SK-N-SH (cell line): ENCODE data around the gene LANCL2. TPM values are rescaled to one million over a fixed set of nuclear protein-coding genes. Genes with fewer than 3 reads are reported as not detected.

Experiments
- CTCF ChIA-PET: fragments of 300-600, 350-600 bp; formaldehyde crosslinking; extraction: SDS; loops from one replicate; lab custom pipeline; 2021; lab: Yijun Ruan, JAX
- POLR2A ChIA-PET: fragments of 350-600 bp; sonication (Branson Sonifier 250); formaldehyde crosslinking; extraction: SDS; loops from one replicate; lab custom pipeline; 2020; ENCODE audit warnings: antibody characterized with exemption, inconsistent platforms; lab: Yijun Ruan, JAX
- DNase-seq: peaks from one replicate; pipeline ENCODE4 v3.0.0; 2012
- H2AFZ ChIP-seq: fragments of 200-600 bp; sonication (generic); 2 replicates; pipeline ENCODE4 v1.8.1; 2016; ENCODE audit warnings: antibody characterized with exemption, mild to moderate bottlenecking, low read depth
- H3F3A ChIP-seq: fragments of 200-600 bp; sonication (generic); replicated peaks from 2 replicates; pipeline ENCODE3; 2016; ENCODE audit warnings: antibody characterized with exemption, mild to moderate bottlenecking; ENCODE audit not compliant: insufficient read depth
- H3K27ac ChIP-seq, 2 experiments: fragments of 200-500 bp in 1 of 2; fragments of 200-600 bp in 1 of 2; sonication (Bioruptor generic) in 1 of 2; sonication (generic), shearing (Covaris generic) in 1 of 2; 2 replicates each; pipeline versions ENCODE4 v1.5.1 to v1.6.1; 2014 to 2016; ENCODE audit warnings: low read depth in 2 of 2, inconsistent platforms in 1 of 2, low read length in 1 of 2, mild to moderate bottlenecking in 1 of 2, mixed read lengths in 1 of 2
- H3K27me3 ChIP-seq: fragments of 200-600 bp; sonication (generic), shearing (Covaris generic); 2 replicates; pipeline ENCODE4 v1.6.1; 2016; ENCODE audit warnings: mixed run types; ENCODE audit not compliant: insufficient read depth
- H3K36me3 ChIP-seq, 2 experiments: fragments of 200-500 bp in 1 of 2; fragments of 200-600 bp in 1 of 2; sonication (Bioruptor generic) in 1 of 2; sonication (generic) in 1 of 2; replicated peaks in 1 of 2; 2 replicates each; pipeline versions ENCODE3 to v1.5.1; 2014 to 2016; ENCODE audit warnings: low read length in 1 of 2, mild to moderate bottlenecking in 1 of 2; ENCODE audit not compliant: insufficient read depth in 2 of 2, control insufficient read depth in 1 of 2
- H3K4me1 ChIP-seq, 2 experiments: fragments of 200-500 bp in 1 of 2; fragments of 200-600 bp in 1 of 2; sonication (Bioruptor generic) in 1 of 2; sonication (generic), shearing (Covaris generic) in 1 of 2; 2 replicates each; pipeline versions ENCODE4 v1.5.1 to v1.6.1; 2014 to 2016; ENCODE audit warnings: low read depth in 1 of 2, low read length in 1 of 2, mixed run types in 1 of 2; ENCODE audit not compliant: insufficient read depth in 2 of 2, control insufficient read depth in 1 of 2
- H3K4me2 ChIP-seq: fragments of 200-600 bp; sonication (generic), shearing (Covaris generic); 2 replicates; pipeline ENCODE4 v1.6.1; 2017; ENCODE audit warnings: mixed run types
- H3K4me3 ChIP-seq, 2 experiments: fragments of 200-500 bp in 1 of 2; fragments of 200-600 bp in 1 of 2; sonication (Bioruptor generic) in 1 of 2; sonication (generic), shearing (Covaris generic) in 1 of 2; 2 replicates each; pipeline versions ENCODE4 v1.5.1 to v1.8.1; 2014 to 2016; ENCODE audit warnings: low read depth in 2 of 2, inconsistent platforms in 1 of 2, low read length in 1 of 2, mild to moderate bottlenecking in 1 of 2, mixed read lengths in 1 of 2, moderate library complexity in 1 of 2
- H3K79me2 ChIP-seq: fragments of 200-600 bp; sonication (generic); 2 replicates; pipeline ENCODE4 v1.8.1; 2017; ENCODE audit warnings: mild to moderate bottlenecking; ENCODE audit not compliant: insufficient read depth
- H3K9ac ChIP-seq: fragments of 200-600 bp; sonication (generic); 2 replicates; pipeline ENCODE4 v1.6.1; 2017; ENCODE audit warnings: mixed run types
- H3K9me2 ChIP-seq: fragments of 200-600 bp; sonication (generic); 2 replicates; pipeline ENCODE4 v1.6.1; 2017; ENCODE audit warnings: mixed run types
- H3K9me3 ChIP-seq: fragments of 200-600 bp; sonication (generic); 2 replicates; pipeline ENCODE4 v1.6.1; 2017; ENCODE audit warnings: mixed run types, mild to moderate bottlenecking, moderate library complexity
- H4K20me1 ChIP-seq: fragments of 200-600 bp; sonication (generic); 2 replicates; pipeline ENCODE4 v1.6.1; 2017; ENCODE audit warnings: mild to moderate bottlenecking, mixed run types; ENCODE audit not compliant: insufficient read depth
- CHD2 ChIP-seq: fragments of 150-350 bp; IDR thresholded peaks from 2 replicates; pipeline ENCODE4 v1.6.1; 2018; ENCODE audit warnings: low read length; ENCODE audit not compliant: partially characterized antibody
- EP300 ChIP-seq, 2 experiments: IDR thresholded peaks; 2 replicates each; pipeline versions ENCODE4 v1.4.0 to v1.6.1; 2012; ENCODE audit warnings: borderline replicate concordance in 1 of 2, low read depth in 1 of 2, low read length in 1 of 2
- EZH2phosphoT487 ChIP-seq: fragments of 200-600 bp; sonication (generic); IDR thresholded peaks from 2 replicates; pipeline ENCODE4 v1.6.1; 2017; ENCODE audit warnings: low read depth, mixed run types, mild to moderate bottlenecking, antibody characterized with exemption, moderate library complexity, borderline replicate concordance
- GABPA ChIP-seq: IDR thresholded peaks from 2 replicates; pipeline ENCODE4 v1.4.0; 2012; ENCODE audit warnings: low read depth, mild to moderate bottlenecking
- GATA2 ChIP-seq: sonication (generic); formaldehyde crosslinking; IDR thresholded peaks from 2 replicates; pipeline ENCODE4 v1.5.0; 2020; ENCODE audit warnings: mild to moderate bottlenecking, missing genetic modification reagents
- NFIC ChIP-seq: IDR thresholded peaks from 2 replicates; pipeline ENCODE4 v1.4.0; 2012; ENCODE audit warnings: borderline replicate concordance
- RAD21 ChIP-seq: IDR thresholded peaks from 2 replicates; pipeline ENCODE4 v1.6.1; 2012; ENCODE audit warnings: mild to moderate bottlenecking, low read length
- RCOR1 ChIP-seq: fragments of 150-350 bp; IDR thresholded peaks from 2 replicates; pipeline ENCODE4 v1.6.1; 2017; ENCODE audit warnings: antibody characterized with exemption, low read length
- TEAD4 ChIP-seq: IDR thresholded peaks from 2 replicates; pipeline ENCODE4 v1.4.0; 2012; ENCODE audit warnings: mild to moderate bottlenecking, borderline replicate concordance; ENCODE audit not compliant: insufficient read depth
- WGBS: methylation state at CpG from one replicate; pipeline ENCODE4 v1.1.6; 2017; ENCODE audit warnings: low lambda C conversion rate; 5-methylcytosine and 5-hydroxymethylcytosine counted together
- polyA plus RNA-seq, 3 experiments: library from polyadenylated mRNA; depleted of rRNA; stranded (reverse); fragments of >200 nt; gene quantifications; 2 replicates each; pipeline ENCODE4 v1.2.3, GENCODE V29; 2012
- TF ChIP-seq, protein P1 (sequence below): fragments of 200-600 bp; sonication (generic); IDR thresholded peaks from 2 replicates; pipeline ENCODE4 v1.6.1; 2017; ENCODE audit warnings: antibody characterized with exemption, mild to moderate bottlenecking, moderate library complexity
- TF ChIP-seq, protein P2 (sequence below): IDR thresholded peaks from 2 replicates; pipeline ENCODE4 v1.4.0; 2012; ENCODE audit warnings: low read depth, borderline replicate concordance
- TF ChIP-seq, protein P3 (sequence below): fragments of 150-350 bp; IDR thresholded peaks from 2 replicates; pipeline ENCODE4 v1.6.1; 2017; ENCODE audit warnings: antibody characterized with exemption, low read length, low read depth, borderline replicate concordance
- TF ChIP-seq, protein P4 (sequence below): IDR thresholded peaks from 2 replicates; pipeline ENCODE4 v1.4.0; 2012; ENCODE audit warnings: low read depth
- TF ChIP-seq, protein P5 (sequence below): IDR thresholded peaks from 2 replicates; pipeline ENCODE4 v1.6.1; 2012; ENCODE audit warnings: mild to moderate bottlenecking, low read depth, low read length, moderate library complexity

LANCL2 gene
- polyA plus RNA-seq, 1 of the 3 experiments (the other 2 are of a cell fraction) = 36.7 TPM

DNA sequence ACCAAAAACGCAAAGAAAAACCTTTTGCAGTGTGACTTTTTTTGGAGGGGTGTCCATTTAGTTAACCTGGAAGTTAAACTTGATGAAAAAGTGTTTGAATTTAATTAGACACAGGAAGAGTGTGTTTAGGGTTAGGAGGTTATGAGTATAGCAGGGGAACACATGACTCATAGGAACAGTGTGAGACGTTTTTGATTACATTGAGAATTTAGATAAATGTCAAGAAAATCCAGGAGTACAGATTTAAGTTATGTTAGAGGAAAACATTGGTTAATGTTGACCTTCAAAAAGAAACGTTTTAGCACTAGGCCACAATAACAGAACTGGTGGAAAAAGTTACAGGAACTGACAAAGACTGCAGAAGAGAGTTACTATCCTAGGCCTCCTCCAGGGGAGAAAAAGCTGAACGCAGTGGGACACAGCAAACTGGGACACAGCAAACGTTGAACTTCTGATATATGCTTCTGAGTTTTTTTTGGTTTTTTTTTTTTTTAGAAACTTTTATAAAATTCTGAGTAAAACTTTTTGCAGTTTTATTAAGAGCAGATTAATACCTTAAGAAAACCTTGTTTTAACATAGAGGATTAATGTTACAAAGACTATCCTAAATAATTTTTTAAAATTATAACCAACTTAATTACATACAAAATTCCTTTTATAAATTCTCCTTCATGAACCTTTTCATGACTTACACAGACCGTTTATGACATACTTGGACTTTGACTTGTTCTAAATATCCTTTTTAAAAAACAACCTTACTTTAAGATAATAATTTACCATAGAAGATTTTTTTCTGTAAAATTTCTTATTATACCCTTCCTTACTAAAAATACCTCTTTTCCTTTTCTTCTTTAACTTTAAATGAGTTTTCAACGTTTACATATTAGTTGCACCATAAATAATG lies 22.2 kb downstream of the LANCL2 start (continued):
- TF ChIP-seq, protein P1, sequence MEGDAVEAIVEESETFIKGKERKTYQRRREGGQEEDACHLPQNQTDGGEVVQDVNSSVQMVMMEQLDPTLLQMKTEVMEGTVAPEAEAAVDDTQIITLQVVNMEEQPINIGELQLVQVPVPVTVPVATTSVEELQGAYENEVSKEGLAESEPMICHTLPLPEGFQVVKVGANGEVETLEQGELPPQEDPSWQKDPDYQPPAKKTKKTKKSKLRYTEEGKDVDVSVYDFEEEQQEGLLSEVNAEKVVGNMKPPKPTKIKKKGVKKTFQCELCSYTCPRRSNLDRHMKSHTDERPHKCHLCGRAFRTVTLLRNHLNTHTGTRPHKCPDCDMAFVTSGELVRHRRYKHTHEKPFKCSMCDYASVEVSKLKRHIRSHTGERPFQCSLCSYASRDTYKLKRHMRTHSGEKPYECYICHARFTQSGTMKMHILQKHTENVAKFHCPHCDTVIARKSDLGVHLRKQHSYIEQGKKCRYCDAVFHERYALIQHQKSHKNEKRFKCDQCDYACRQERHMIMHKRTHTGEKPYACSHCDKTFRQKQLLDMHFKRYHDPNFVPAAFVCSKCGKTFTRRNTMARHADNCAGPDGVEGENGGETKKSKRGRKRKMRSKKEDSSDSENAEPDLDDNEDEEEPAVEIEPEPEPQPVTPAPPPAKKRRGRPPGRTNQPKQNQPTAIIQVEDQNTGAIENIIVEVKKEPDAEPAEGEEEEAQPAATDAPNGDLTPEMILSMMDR = no peak
- TF ChIP-seq EP300 (IDR thresholded peaks at IDR 0.05; ENCODE audit: borderline replicate concordance in 1 of 2, low read depth in 1 of 2, low read length in 1 of 2) (no peak), CHD2 (no peak), GABPA (no peak)
- TF ChIP-seq, protein P2, sequence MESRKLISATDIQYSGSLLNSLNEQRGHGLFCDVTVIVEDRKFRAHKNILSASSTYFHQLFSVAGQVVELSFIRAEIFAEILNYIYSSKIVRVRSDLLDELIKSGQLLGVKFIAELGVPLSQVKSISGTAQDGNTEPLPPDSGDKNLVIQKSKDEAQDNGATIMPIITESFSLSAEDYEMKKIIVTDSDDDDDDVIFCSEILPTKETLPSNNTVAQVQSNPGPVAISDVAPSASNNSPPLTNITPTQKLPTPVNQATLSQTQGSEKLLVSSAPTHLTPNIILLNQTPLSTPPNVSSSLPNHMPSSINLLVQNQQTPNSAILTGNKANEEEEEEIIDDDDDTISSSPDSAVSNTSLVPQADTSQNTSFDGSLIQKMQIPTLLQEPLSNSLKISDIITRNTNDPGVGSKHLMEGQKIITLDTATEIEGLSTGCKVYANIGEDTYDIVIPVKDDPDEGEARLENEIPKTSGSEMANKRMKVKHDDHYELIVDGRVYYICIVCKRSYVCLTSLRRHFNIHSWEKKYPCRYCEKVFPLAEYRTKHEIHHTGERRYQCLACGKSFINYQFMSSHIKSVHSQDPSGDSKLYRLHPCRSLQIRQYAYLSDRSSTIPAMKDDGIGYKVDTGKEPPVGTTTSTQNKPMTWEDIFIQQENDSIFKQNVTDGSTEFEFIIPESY = no peak

DNA sequence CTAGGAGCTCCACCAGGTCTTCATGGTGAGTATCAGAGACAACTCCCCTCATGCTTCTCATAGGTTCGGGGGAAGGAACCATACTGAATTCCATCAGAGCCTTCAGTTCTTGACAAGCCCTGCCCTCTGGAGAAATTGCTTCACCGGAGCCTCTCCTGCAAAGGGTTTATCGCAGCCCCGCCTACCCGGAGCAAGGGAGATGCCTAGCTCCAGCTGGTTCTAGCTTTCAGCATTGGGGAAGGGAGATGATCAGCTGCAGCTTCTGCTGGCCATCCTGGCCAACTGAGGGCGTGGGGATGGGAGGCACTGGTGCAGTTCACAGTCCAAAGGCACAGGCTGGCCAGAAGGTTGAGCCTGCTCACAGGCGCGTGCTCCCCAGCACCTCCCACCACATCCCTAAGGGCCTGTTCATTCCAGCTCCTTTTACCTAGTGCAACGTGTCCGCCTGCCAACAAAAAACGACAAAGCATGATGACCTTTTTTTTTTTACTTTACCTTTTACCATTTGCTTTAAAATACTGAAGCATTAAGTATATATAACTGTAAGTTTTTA lies 31.2 kb downstream of the LANCL2 start:
- no peak for TF ChIP-seq TEAD4
- no peak for TF ChIP-seq GABPA
- TF ChIP-seq, protein P3, sequence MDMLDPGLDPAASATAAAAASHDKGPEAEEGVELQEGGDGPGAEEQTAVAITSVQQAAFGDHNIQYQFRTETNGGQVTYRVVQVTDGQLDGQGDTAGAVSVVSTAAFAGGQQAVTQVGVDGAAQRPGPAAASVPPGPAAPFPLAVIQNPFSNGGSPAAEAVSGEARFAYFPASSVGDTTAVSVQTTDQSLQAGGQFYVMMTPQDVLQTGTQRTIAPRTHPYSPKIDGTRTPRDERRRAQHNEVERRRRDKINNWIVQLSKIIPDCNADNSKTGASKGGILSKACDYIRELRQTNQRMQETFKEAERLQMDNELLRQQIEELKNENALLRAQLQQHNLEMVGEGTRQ = no peak
- TF ChIP-seq, protein P4, sequence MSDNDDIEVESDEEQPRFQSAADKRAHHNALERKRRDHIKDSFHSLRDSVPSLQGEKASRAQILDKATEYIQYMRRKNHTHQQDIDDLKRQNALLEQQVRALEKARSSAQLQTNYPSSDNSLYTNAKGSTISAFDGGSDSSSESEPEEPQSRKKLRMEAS = no peak
- TF ChIP-seq, protein P5, sequence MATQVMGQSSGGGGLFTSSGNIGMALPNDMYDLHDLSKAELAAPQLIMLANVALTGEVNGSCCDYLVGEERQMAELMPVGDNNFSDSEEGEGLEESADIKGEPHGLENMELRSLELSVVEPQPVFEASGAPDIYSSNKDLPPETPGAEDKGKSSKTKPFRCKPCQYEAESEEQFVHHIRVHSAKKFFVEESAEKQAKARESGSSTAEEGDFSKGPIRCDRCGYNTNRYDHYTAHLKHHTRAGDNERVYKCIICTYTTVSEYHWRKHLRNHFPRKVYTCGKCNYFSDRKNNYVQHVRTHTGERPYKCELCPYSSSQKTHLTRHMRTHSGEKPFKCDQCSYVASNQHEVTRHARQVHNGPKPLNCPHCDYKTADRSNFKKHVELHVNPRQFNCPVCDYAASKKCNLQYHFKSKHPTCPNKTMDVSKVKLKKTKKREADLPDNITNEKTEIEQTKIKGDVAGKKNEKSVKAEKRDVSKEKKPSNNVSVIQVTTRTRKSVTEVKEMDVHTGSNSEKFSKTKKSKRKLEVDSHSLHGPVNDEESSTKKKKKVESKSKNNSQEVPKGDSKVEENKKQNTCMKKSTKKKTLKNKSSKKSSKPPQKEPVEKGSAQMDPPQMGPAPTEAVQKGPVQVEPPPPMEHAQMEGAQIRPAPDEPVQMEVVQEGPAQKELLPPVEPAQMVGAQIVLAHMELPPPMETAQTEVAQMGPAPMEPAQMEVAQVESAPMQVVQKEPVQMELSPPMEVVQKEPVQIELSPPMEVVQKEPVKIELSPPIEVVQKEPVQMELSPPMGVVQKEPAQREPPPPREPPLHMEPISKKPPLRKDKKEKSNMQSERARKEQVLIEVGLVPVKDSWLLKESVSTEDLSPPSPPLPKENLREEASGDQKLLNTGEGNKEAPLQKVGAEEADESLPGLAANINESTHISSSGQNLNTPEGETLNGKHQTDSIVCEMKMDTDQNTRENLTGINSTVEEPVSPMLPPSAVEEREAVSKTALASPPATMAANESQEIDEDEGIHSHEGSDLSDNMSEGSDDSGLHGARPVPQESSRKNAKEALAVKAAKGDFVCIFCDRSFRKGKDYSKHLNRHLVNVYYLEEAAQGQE = no peak
- no peak for TF ChIP-seq EZH2phosphoT487
- no peak for TF ChIP-seq NFIC
- TF ChIP-seq, protein P1 = no peak
- no peak for TF ChIP-seq RAD21
- no peak for TF ChIP-seq EP300 (IDR thresholded peaks at IDR 0.05; ENCODE audit: borderline replicate concordance in 1 of 2, low read depth in 1 of 2, low read length in 1 of 2)
- no peak for TF ChIP-seq GATA2 (CRISPR knock-in tag)
- TF ChIP-seq RCOR1 = no peak
- H3K36me3 ChIP-seq = peaks cover 16 to 65% of the 10 kb centered on the region in 2 experiments
- no peaks in the 10 kb centered on the region for H4K20me1 ChIP-seq
- H3K27me3 ChIP-seq = no peaks in the 10 kb centered on the region
- no peaks in the 10 kb centered on the region for H3K9me3 ChIP-seq
- H3F3A ChIP-seq = peaks cover 9% of the 10 kb centered on the region
- H3K4me2 ChIP-seq = no peak overlapping the region
- CTCF ChIA-PET = interaction anchor here (0.8 to 2.5 kb wide), 5 partner anchors 19 to 623 kb away, joined by 3 to 9 read pairs (median 5); no protein-coding TSS in a partner anchor
- H3K79me2 ChIP-seq = no peaks in the 10 kb centered on the region
- POLR2A ChIA-PET = no interaction called here
- no peak overlapping the region for H3K9ac ChIP-seq
- H2AFZ ChIP-seq = no peak overlapping the region
- H3K27ac ChIP-seq = no peak overlapping the region
- H3K4me1 ChIP-seq = no peaks in the 10 kb centered on the region
- no peaks in the 10 kb centered on the region for H3K9me2 ChIP-seq
- no peak for DNase-seq
- 91% methylated on average over 11 of the region's 11 CpGs for WGBS
- H3K4me3 ChIP-seq = no peak overlapping the region
